ENCODE measurements around the gene ADAMTS5.

Gene ADAMTS5

DNA sequence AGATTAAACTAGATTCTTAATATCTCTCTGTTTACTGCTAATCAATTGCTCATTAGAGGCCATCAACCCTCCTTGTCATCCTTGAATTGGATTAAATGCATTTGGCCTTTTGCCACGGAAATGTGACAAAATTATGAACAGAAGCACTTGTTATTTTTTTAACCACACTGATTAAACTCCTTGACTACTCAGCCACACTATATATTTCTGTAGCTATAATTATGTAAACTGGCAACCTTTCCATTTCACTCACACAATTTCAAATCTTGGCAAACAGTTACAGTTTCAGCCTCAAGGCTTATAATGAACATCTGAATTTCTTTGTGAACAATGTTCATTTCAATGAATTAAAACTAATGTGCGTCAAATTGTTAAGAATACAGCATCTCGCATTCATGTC is 10.1 kb downstream of the ADAMTS5 start:
- TF ChIP-seq, protein P1, sequence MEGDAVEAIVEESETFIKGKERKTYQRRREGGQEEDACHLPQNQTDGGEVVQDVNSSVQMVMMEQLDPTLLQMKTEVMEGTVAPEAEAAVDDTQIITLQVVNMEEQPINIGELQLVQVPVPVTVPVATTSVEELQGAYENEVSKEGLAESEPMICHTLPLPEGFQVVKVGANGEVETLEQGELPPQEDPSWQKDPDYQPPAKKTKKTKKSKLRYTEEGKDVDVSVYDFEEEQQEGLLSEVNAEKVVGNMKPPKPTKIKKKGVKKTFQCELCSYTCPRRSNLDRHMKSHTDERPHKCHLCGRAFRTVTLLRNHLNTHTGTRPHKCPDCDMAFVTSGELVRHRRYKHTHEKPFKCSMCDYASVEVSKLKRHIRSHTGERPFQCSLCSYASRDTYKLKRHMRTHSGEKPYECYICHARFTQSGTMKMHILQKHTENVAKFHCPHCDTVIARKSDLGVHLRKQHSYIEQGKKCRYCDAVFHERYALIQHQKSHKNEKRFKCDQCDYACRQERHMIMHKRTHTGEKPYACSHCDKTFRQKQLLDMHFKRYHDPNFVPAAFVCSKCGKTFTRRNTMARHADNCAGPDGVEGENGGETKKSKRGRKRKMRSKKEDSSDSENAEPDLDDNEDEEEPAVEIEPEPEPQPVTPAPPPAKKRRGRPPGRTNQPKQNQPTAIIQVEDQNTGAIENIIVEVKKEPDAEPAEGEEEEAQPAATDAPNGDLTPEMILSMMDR (IDR thresholded peaks at IDR 0.05; ENCODE audit: insufficient read depth, low read length, poor library complexity, severe bottlenecking): no peak
- DNase-seq (ENCODE audit: extremely low read depth, insufficient read length): no peak
- no peak overlapping the region for H3K4me3 ChIP-seq (replicated peaks; ENCODE audit: low read depth, low read length)
- no peaks in the 10 kb centered on the region for H3K27me3 ChIP-seq (replicated peaks; ENCODE audit: control insufficient read depth, insufficient read depth, low read length)
- no peaks in the 10 kb centered on the region for H3K36me3 ChIP-seq (ENCODE audit: control insufficient read depth, insufficient read depth, low read length)

DNA sequence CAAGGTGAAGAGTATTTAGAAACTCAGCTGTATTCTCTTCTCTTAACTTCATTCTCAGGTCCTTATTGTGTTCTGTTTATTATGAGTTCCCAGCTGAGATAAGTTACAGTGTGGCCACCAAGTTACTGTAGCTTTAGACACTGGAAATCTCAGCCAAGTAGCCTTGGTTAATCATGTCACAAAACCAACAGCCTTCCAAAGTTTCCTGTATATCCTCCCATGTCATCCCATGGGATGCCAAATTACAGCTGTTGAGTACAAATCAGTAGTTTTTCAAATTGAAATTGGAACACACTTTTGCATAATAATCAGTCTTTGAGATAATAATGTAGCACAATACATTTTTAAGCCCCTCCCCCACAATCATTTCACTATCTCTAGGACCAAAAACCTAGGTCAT is 10.7 kb downstream of the ADAMTS5 start:
- no peaks in the 10 kb centered on the region for H3K27me3 ChIP-seq (replicated peaks; ENCODE audit: control insufficient read depth, insufficient read depth, low read length)
- H3K36me3 ChIP-seq (ENCODE audit: control insufficient read depth, insufficient read depth, low read length): no peaks in the 10 kb centered on the region
- TF ChIP-seq, protein P1 (IDR thresholded peaks at IDR 0.05; ENCODE audit: insufficient read depth, low read length, poor library complexity, severe bottlenecking): no peak
- DNase-seq (ENCODE audit: extremely low read depth, insufficient read length): no peak
- no peak overlapping the region for H3K4me3 ChIP-seq (replicated peaks; ENCODE audit: low read depth, low read length)

DNA sequence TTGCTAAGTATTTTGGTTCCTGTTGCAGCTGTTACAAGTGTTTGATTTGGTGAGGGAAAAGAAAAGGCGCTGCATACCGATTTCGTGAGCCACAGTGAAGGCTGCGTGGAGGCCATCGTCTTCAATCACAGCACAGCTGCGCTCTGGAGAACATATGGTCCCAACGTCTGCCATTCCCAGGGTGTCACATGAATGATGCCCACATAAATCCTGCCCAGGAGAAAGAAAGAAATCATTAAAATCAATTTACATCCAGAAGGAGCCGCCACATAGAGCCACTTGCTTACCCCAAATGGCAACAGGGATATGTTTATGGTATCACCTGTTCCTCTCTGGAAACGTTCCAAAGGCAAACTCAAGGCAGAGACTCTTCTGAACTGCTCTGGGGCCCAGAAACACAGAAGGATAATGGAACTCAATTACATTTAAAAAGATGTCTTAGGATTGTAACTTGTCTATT is 12.2 kb downstream of the ADAMTS5 start:
- H3K36me3 ChIP-seq (ENCODE audit: control insufficient read depth, insufficient read depth, low read length): no peaks in the 10 kb centered on the region
- no peaks in the 10 kb centered on the region for H3K27me3 ChIP-seq (replicated peaks; ENCODE audit: control insufficient read depth, insufficient read depth, low read length)
- no peak overlapping the region for H3K4me3 ChIP-seq (replicated peaks; ENCODE audit: low read depth, low read length)
- TF ChIP-seq, protein P1 (IDR thresholded peaks at IDR 0.05; ENCODE audit: insufficient read depth, low read length, poor library complexity, severe bottlenecking): no peak
- DNase-seq (ENCODE audit: extremely low read depth, insufficient read length): no peak

DNA sequence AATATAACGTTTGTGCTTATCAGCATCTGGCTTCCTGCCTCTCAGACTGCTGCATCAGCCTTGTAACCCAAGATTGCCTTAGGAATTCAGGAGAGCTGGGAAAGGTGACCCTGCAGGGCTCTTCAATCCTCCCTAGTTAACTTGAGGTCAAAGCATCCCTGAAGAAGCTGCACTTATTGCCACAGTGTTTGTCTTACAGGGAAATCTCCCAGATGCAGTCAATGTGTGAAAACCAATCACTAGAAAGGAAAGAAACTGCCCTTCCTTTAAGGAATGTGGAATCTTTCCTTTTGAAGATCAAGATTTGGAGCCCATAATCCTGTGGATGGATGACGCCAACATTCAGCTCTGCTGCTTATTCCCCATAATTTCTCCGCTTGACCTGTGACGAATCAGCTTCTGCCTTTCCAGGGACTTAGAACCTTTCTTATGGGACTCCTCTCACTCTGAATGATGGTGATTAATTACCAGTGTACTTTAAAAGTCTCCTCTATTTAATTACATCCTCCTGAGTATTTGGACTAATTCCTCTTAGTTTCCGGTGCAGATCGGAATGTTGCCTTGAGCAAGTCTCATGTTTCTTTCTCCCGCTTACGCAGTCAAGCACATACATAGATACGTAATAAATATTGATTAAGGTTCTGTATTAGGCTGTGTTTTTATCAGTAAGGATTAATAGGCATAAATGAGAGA is 14.4 kb downstream of the ADAMTS5 start:
- Histone ChIP-seq H3K36me3 (ENCODE audit: control insufficient read depth, insufficient read depth, low read length) (no peaks in the 10 kb centered on the region), H3K4me3 (replicated peaks; ENCODE audit: low read depth, low read length) (no peak overlapping the region), H3K27me3 (replicated peaks; ENCODE audit: control insufficient read depth, insufficient read depth, low read length) (no peaks in the 10 kb centered on the region)
- TF ChIP-seq, protein P1 (IDR thresholded peaks at IDR 0.05; ENCODE audit: insufficient read depth, low read length, poor library complexity, severe bottlenecking): no peak
- no peak for DNase-seq (ENCODE audit: extremely low read depth, insufficient read length)

DNA sequence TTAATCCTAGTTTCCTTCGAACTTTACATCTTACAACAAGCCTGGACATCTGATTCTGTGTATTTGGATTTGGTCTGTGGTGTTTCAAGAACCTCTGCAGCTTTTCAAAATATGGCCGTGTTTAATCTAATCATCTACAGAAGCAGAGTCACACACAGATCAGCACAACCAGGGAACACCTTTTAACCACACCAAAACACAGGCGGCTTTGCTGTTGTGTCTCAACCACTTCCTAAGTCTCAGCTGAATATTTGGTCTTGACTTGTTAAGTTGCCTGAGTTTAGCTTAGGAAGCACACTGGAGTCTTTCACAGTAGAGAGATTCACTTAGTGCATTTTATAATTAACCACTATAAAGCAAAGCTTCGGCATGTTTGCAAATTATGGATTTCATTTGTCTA is 17.1 kb downstream of the ADAMTS5 start:
- Histone ChIP-seq H3K4me3 (replicated peaks; ENCODE audit: low read depth, low read length) (no peak overlapping the region), H3K27me3 (replicated peaks; ENCODE audit: control insufficient read depth, insufficient read depth, low read length) (no peaks in the 10 kb centered on the region), H3K36me3 (ENCODE audit: control insufficient read depth, insufficient read depth, low read length) (no peaks in the 10 kb centered on the region)
- no peak for DNase-seq (ENCODE audit: extremely low read depth, insufficient read length)
- TF ChIP-seq, protein P1 (IDR thresholded peaks at IDR 0.05; ENCODE audit: insufficient read depth, low read length, poor library complexity, severe bottlenecking): no peak

DNA sequence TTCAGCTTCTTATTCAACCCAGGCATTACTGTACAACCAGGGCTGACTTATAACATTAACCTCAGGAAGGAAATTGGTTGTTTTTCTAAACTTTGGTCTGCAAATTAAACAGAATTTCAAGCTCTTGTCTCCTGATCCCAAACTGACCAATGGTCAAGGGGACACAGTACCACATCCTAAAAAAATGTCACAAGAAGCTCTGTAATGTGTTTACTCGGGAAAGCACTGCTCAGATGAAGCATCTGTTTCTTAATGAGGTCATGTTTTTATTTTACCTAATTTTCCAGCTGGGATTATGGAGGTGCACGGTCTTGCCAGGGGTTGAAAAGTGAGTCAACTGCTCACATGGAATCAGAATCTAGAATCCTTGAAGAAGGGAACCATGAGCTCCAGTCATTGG is 18.7 kb downstream of the ADAMTS5 start:
- Histone ChIP-seq H3K36me3 (ENCODE audit: control insufficient read depth, insufficient read depth, low read length) (no peaks in the 10 kb centered on the region), H3K4me3 (replicated peaks; ENCODE audit: low read depth, low read length) (no peak overlapping the region), H3K27me3 (replicated peaks; ENCODE audit: control insufficient read depth, insufficient read depth, low read length) (no peaks in the 10 kb centered on the region)
- DNase-seq (ENCODE audit: extremely low read depth, insufficient read length): no peak
- TF ChIP-seq, protein P1 (IDR thresholded peaks at IDR 0.05; ENCODE audit: insufficient read depth, low read length, poor library complexity, severe bottlenecking): no peak

Measured in GM06990 (cell line).